B cell (primary cell): ENCODE measurements around the gene COL10A1. TPM values are rescaled to one million over a fixed set of nuclear protein-coding genes. Genes with fewer than 3 reads are reported as not detected.

Experiments used
- ATAC-seq: fragments of 200-7000 bp; cut with Tn5 transposase; one replicate; pipeline ENCODE4 v1.10.0; 2021; ENCODE audit warnings: low read depth, mild to moderate bottlenecking, moderate number of reproducible peaks, moderate library complexity
- CTCF ChIA-PET: fragments of 350-600 bp; sonication (Branson Sonifier 250); formaldehyde crosslinking; loops from one replicate; lab custom pipeline; 2021; ENCODE audit warnings: antibody characterized with exemption, inconsistent platforms; lab: Charles Lee
- POLR2A ChIA-PET: fragments of 350-600 bp; sonication (Branson Sonifier 250); formaldehyde crosslinking; loops from one replicate; lab custom pipeline; 2021; ENCODE audit warnings: antibody characterized with exemption; lab: Charles Lee
- DNase-seq: peaks from one replicate; pipeline ENCODE4 v3.0.0; 2013
- H2AFZ ChIP-seq: 2 replicates; pipeline ENCODE4 v1.6.1; 2012; ENCODE audit warnings: mild to moderate bottlenecking, low read depth, low read length; ENCODE audit not compliant: insufficient read depth, poor library complexity, severe bottlenecking
- H3K27ac ChIP-seq, 2 donors: 1 replicate in 1 of 2; 2 replicates in 1 of 2; pipeline ENCODE4 v1.5.1; 2012 to 2013; ENCODE audit warnings: low read length in 2 of 2, mild to moderate bottlenecking in 2 of 2, moderate library complexity in 1 of 2
- H3K27me3 ChIP-seq, 4 experiments: fragments of 200-600 bp in 1 of 4; sonication (generic) in 1 of 4; replicated peaks in 1 of 4; 1 replicate in 2 of 4; 2 replicates in 2 of 4; pipeline versions ENCODE4 v1.6.1 to v1.7.0; 2013 to 2016; ENCODE audit warnings: low read length in 3 of 4, mild to moderate bottlenecking in 2 of 4, mixed read lengths in 1 of 4, moderate library complexity in 1 of 4; ENCODE audit not compliant: insufficient read depth in 4 of 4, control insufficient read depth in 3 of 4; ENCODE audit errors: control extremely low read depth in 1 of 4
- H3K36me3 ChIP-seq, 2 experiments: replicated peaks in 1 of 2; 1 replicate in 1 of 2; 2 replicates in 1 of 2; pipeline versions ENCODE4 v1.6.1 to v1.7.1; 2013; ENCODE audit warnings: low read length in 1 of 2; ENCODE audit not compliant: insufficient read depth in 2 of 2, control insufficient read depth in 1 of 2; ENCODE audit errors: control extremely low read depth in 1 of 2, extremely low read depth in 1 of 2
- H3K4me1 ChIP-seq, 2 donors: fragments of 200-600 bp in 1 of 2; sonication (generic) in 1 of 2; 1 replicate in 1 of 2; 2 replicates in 1 of 2; pipeline versions ENCODE4 v1.5.1 to v1.6.1; 2013 to 2017; ENCODE audit warnings: low read length in 2 of 2; ENCODE audit not compliant: control insufficient read depth in 2 of 2, insufficient read depth in 2 of 2
- H3K4me2 ChIP-seq: replicated peaks from 2 replicates; pipeline ENCODE3; 2012; ENCODE audit warnings: mild to moderate bottlenecking, low read depth, low read length; ENCODE audit not compliant: poor library complexity, severe bottlenecking
- H3K4me3 ChIP-seq, 5 experiments: fragments of 200-600 bp in 1 of 5; sonication (generic) in 1 of 5; 1 replicate in 3 of 5; 2 replicates in 2 of 5; pipeline versions ENCODE4 v1.5.1 to v1.7.0; 2011 to 2016; ENCODE audit warnings: low read length in 4 of 5, mild to moderate bottlenecking in 4 of 5, low read depth in 2 of 5, control low read depth in 1 of 5, moderate library complexity in 1 of 5; ENCODE audit not compliant: insufficient read depth in 1 of 5; ENCODE audit errors: control extremely low read depth in 1 of 5, extremely low read depth in 1 of 5
- H3K79me2 ChIP-seq: fragments of 200-600 bp; sonication (generic); one replicate; pipeline ENCODE4 v1.6.0; 2016; ENCODE audit warnings: low read length; ENCODE audit not compliant: control insufficient read depth, insufficient read depth
- H3K9ac ChIP-seq: fragments of 200-600 bp; sonication (generic); 2 replicates; pipeline ENCODE4 v1.6.1; 2017; ENCODE audit warnings: mild to moderate bottlenecking, low read length, moderate library complexity
- H3K9me3 ChIP-seq, 3 donors: one replicate each; pipeline versions ENCODE4 v1.6.1 to v1.7.1; 2013; ENCODE audit warnings: low read length in 2 of 3; ENCODE audit not compliant: control insufficient read depth in 2 of 3, insufficient read depth in 1 of 3; ENCODE audit errors: control extremely low read depth in 1 of 3
- H4K20me1 ChIP-seq: 2 replicates; pipeline ENCODE4 v1.6.0; 2012; ENCODE audit warnings: mild to moderate bottlenecking, low read length; ENCODE audit not compliant: insufficient read depth, control insufficient read depth, poor library complexity, severe bottlenecking
- H3K27ac Mint-ChIP-seq: one replicate; pipeline ENCODE4 v1.8.0; 2021; ENCODE audit warnings: mixed read lengths
- H3K27me3 Mint-ChIP-seq: one replicate; pipeline ENCODE4 v1.8.0; 2021; ENCODE audit warnings: mixed read lengths
- H3K4me1 Mint-ChIP-seq: one replicate; pipeline ENCODE4 v1.8.0; 2021; ENCODE audit warnings: mixed read lengths
- H3K4me3 Mint-ChIP-seq: one replicate; pipeline ENCODE4 v1.8.0; 2021; ENCODE audit warnings: mixed read lengths
- H3K9me3 Mint-ChIP-seq: one replicate; pipeline ENCODE4 v1.8.0; 2022; ENCODE audit warnings: mixed read lengths; ENCODE audit not compliant: insufficient read depth
- CTCF ChIP-seq: fragments of 200-600 bp; IDR thresholded peaks from one replicate; pipeline ENCODE4 v1.8.0; 2022; ENCODE audit warnings: antibody characterized with exemption, mild to moderate bottlenecking
- EZH2 ChIP-seq: IDR thresholded peaks from 2 replicates; pipeline ENCODE4 v1.6.1; 2012; ENCODE audit warnings: borderline replicate concordance, low read depth, mild to moderate bottlenecking, moderate library complexity, low read length; ENCODE audit not compliant: insufficient read depth, poor library complexity, severe bottlenecking
- WGBS: methylation state at CpG from one replicate; pipeline ENCODE4 v1.1.5; 2013; ENCODE audit warnings: missing lambda C conversion rate; ENCODE audit not compliant: insufficient coverage; 5-methylcytosine and 5-hydroxymethylcytosine counted together
- intact Hi-C: fragments of 100-400 bp; cut with micrococcal nuclease; formaldehyde crosslinking; loops from one replicate; pipeline ENCODE4 v1.10.0; 2022
- polyA plus RNA-seq: library from polyadenylated mRNA; depleted of rRNA; stranded (reverse); fragments of >200 nt; gene quantifications from 2 replicates; pipeline ENCODE4 v1.2.3, GENCODE V29; 2012
- total RNA-seq, 2 donors: library from RNA; stranded (reverse); fragments of 120-200 nt in 1 of 2; gene quantifications; 1 replicate in 1 of 2; 2 replicates in 1 of 2; pipeline versions ENCODE4 v1.2.3 to v1.2.4, GENCODE V29; 2013 to 2022

COL10A1 gene
- total and polyA plus RNA-seq, 2 donors (not counting 1 experiment from before 2014, with no cell fraction given), result not detected

- Histone ChIP-seq H3K9ac (peak within 1 kb of the TSS; percentile 92), H3K4me2 (peak within 1 kb of the TSS; percentile 87), H3K9me3 (peaks cover 0 to 9% (median 8%) of the 10 kb centered on the region in 3 donors), H3K36me3 (peaks cover 0 to 18% of the 10 kb centered on the region in 2 experiments), H3K79me2 (peaks cover 39% of the 10 kb centered on the region), H4K20me1 (peaks cover 33% of the 10 kb centered on the region), H3K4me3 (peak within 1 kb of the TSS; percentile 66 to 94 (median 85)), H2AFZ (peak within 1 kb of the TSS; percentile 89), H3K4me1 (peaks cover 23 to 25% of the 10 kb centered on the region in 2 donors), H3K27ac (peak within 1 kb of the TSS; percentile 73 to 76), H3K27me3 (no peaks in the 10 kb centered on the region)
- ATAC-seq (peak; percentile 89), DNase-seq (peak; percentile 91)
- WGBS, result under 1% methylated on average over 86 of the region's 87 CpGs
- H3K27me3 Mint-ChIP-seq, result no peaks in the 10 kb centered on the region
- intact Hi-C loops, result loop anchor here (1.0 to 10.0 kb wide), 8 partner anchors 82 to 1577 kb away; partner anchors contain the start of genes CALHM6, KPNA5, NUS1 and RWDD1
- H3K4me1 Mint-ChIP-seq, result peaks cover 48% of the 10 kb centered on the region
- ChIA-PET CTCF (interaction anchor here (1.2 to 3.2 kb wide), 9 partner anchors 9 to 544 kb away, joined by 3 to 38 read pairs (median 9); partner anchors contain the start of gene COL10A1), POLR2A (interaction anchor here (0.6 to 1.5 kb wide), 5 partner anchors 82 to 470 kb away, joined by 3 to 9 read pairs (median 5); partner anchors contain the start of gene RWDD1)
- peak within 1 kb of the TSS; percentile 95 for H3K27ac Mint-ChIP-seq
- H3K4me3 Mint-ChIP-seq, result peak within 1 kb of the TSS; percentile 98
- no peak for TF ChIP-seq EZH2
- TF ChIP-seq CTCF, result peak; percentile 52
- peaks cover 4% of the 10 kb centered on the region for H3K9me3 Mint-ChIP-seq
Observed at GRCh38 chr6:116100419-116101301, 25.3 kb downstream of the COL10A1 start, which contains the start of gene NT5DC1. Gene NT5DC1, plus strand, starts transcription at chr6:116100853. Its CDS starts 78 bp downstream, at chr6:116100931.
